Activated T-cell treated with anti-CD3 and anti-CD28 coated beads, Interleukin-2, amount 50 U/mL, for 4 hours (primary cell): ENCODE results near the gene DDTL. TPM values are rescaled to one million over a fixed set of nuclear protein-coding genes. Genes with fewer than 3 reads are reported as not detected.
"Not testable (repeated sequence)": the region's sequence is repeated elsewhere in the genome, so short reads cannot be mapped to it uniquely, and the experiment has no call there.

ENCODE experiments used
- ATAC-seq, 2 donors: fragments of 200-7000 bp; cut with Tn5 transposase; one replicate each; pipeline ENCODE4 v1.10.0; 2021
- DNase-seq: peaks from one replicate; pipeline ENCODE4 v3.0.0-alpha.2; 2020
- H3K27me3 Mint-ChIP-seq: one replicate; pipeline ENCODE4 v1.8.0; 2021; ENCODE audit warnings: low read depth, mixed read lengths
- H3K36me3 Mint-ChIP-seq: one replicate; pipeline ENCODE4 v1.8.0; 2022; ENCODE audit warnings: mixed read lengths; ENCODE audit not compliant: insufficient read depth
- H3K4me1 Mint-ChIP-seq: one replicate; pipeline ENCODE4 v1.8.0; 2021; ENCODE audit warnings: low read depth, mixed read lengths
- H3K4me3 Mint-ChIP-seq: one replicate; pipeline ENCODE4 v1.8.0; 2021; ENCODE audit warnings: mild to moderate bottlenecking, moderate library complexity, mixed read lengths
- H3K9me3 Mint-ChIP-seq: one replicate; pipeline ENCODE4 v1.8.0; 2021; ENCODE audit warnings: mixed read lengths
- total RNA-seq, 3 donors: library from RNA; stranded (reverse); gene quantifications; one replicate each; pipeline ENCODE4 v1.2.1, GENCODE V29; 2021

DDTL gene
- total RNA-seq, 3 donors from 2014 or later = 2.2 to 3.0 TPM; not detected in 1

DNA sequence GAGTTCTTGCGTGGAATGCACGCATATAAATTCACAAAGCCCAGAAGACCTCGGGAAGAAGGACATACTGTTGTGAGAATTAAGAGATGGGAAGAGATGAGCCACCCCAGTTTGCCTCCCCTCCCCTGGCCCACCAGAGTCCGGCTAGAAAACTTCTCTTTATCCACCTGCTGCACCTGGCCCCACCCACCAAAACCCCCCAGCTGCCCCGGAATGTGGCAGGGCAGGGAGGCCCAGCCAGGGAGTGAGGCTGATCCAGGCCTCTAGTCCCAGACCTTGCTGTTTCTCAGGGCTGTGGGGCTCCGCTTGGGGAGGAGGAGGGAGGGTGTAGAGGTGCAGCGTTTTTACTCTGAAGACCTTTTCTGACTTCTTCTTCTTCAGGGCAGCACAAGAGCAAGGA lies 13.9 kb downstream of the DDTL start:
- not testable (repeated sequence) for H3K27me3 Mint-ChIP-seq, H3K36me3 Mint-ChIP-seq, H3K9me3 Mint-ChIP-seq, H3K4me3 Mint-ChIP-seq, ATAC-seq, H3K4me1 Mint-ChIP-seq, DNase-seq

DNA sequence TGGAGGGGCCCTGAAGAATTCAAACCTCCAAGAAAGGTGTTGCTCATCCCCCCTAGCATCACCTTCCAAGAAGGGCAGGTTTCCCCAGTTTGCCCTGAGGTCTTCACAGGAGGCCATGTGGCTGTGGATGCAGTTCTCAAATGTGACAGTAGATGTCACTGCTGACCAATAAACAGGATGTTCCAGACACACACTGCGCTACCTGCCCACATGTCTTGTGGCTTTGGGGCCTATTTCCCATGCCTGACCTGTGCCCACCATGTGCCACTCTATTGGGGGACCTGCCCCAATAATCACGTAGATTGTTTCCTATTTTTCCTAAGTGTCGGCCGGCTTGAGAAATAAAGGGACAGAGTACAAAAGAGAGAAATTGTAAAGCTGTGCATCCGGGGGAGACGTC lies 17.7 kb downstream of the DDTL start:
- peak; percentile 73 for ATAC-seq
- H3K9me3 Mint-ChIP-seq = no peaks in the 10 kb centered on the region
- H3K27me3 Mint-ChIP-seq = no peaks in the 10 kb centered on the region
- DNase-seq = no peak
- peaks cover 7% of the 10 kb centered on the region for H3K4me1 Mint-ChIP-seq
- no peaks in the 10 kb centered on the region for H3K36me3 Mint-ChIP-seq
- no peak overlapping the region for H3K4me3 Mint-ChIP-seq

DNA sequence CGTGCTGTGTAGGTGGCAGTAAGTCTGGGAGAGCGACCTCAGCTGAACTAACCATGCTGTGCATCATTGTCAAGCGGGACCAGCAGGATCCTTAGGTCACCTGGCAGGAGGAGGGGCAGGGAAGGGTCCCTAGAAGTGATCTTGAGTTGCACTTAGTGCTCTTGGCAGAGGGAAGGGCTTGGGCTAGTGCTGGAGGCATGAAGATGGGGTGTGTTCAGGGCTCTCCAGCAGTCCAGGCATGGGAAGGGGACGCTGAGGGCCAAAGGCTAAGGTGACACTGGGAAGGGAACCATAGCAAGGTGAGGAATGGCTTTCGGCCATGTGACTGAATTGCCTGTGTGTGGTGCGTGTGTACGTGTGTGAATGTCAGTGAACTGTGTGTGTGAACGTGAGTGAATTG lies 19.4 kb downstream of the DDTL start:
- not testable (repeated sequence) for DNase-seq, H3K9me3 Mint-ChIP-seq, H3K27me3 Mint-ChIP-seq, H3K4me3 Mint-ChIP-seq, H3K36me3 Mint-ChIP-seq, ATAC-seq, H3K4me1 Mint-ChIP-seq

DNA sequence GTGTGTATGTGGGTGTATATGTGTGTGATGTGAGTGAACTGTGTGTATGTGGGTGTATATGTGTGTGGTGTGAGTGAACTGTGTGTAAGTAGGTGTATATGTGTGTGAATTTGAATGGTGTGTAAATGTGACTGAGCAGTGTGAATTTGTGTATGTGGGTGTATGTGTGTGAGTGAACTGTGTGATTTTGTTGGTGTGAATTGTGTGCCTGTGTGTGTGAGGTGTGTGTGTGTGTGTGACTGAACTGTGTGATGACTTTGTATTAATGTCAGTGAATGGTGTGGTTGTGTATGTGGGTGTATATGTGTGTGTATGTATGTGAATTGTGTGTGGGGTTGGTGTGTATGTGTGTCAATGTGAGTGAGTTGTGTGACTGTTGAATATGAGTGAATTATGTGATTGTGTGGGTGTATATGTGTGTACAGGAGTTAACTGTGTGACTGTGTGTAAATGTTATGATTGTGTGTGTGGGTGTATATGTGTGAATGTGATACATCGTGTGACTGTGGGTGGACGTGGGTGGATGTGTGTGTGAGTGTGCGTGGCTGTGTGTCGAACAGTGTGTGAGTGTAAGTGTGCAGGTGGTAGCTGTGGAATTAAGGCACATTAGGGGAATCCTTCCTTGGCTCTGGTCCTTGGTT lies 20.0 kb downstream of the DDTL start:
- not testable (repeated sequence) for H3K4me3 Mint-ChIP-seq, H3K4me1 Mint-ChIP-seq, ATAC-seq, H3K36me3 Mint-ChIP-seq, H3K27me3 Mint-ChIP-seq, H3K9me3 Mint-ChIP-seq, DNase-seq

DNA sequence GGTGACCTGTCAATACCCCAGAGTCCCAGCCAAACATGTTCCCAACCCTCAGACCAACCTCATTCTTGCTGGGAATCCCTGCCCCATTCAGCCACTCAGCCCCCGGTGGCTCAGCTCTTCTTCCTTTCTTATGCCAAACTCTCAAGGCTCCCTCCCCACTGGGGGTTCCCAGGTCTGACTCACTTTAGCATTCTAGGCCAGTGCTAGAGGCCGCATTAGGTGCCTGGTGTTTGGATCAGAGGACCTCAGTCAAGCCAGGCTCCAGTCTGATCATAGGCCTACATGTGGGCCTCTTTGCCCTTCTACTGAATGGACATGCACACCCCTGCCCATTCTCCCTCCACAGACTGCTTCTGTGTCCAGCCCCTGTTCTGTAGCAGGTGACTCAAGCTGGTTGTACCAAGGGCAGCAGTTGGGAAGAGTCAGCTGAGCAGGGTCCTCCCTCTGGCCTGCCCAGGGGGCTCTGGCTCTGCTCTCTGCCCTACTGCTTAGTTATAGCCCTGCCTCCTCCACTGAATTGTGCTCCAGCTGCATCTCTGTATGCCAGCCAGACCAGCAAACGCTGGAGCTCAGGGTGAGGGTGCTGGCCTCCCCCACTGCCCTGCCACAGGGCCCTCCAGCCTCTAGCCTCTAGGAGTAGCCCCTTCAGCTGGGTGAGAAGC lies 23.0 kb downstream of the DDTL start:
- not testable (repeated sequence) for DNase-seq, H3K9me3 Mint-ChIP-seq, H3K36me3 Mint-ChIP-seq, H3K4me1 Mint-ChIP-seq, ATAC-seq, H3K27me3 Mint-ChIP-seq, H3K4me3 Mint-ChIP-seq

DNA sequence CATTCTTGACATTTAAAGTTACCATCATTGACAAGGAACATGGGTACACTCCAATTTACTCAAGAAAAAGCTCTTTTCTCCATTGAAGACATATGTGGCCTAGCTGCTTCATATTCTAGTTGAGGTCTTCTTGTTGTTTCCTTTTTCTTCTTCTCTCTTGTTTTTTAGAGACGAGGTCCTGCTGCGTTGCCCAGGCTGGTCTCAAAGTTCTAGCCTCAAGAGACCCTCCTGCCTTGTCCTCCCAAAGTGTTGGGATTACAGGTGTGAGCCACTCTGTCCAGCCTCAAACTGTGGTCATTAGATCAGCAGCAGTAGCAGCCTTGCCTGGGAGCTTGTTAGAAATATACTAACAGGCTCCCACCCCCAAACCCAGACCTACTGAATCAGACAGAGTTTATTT lies 26.4 kb downstream of the DDTL start:
- not testable (repeated sequence) for H3K27me3 Mint-ChIP-seq, H3K9me3 Mint-ChIP-seq, ATAC-seq, H3K36me3 Mint-ChIP-seq, DNase-seq, H3K4me1 Mint-ChIP-seq, H3K4me3 Mint-ChIP-seq

DNA sequence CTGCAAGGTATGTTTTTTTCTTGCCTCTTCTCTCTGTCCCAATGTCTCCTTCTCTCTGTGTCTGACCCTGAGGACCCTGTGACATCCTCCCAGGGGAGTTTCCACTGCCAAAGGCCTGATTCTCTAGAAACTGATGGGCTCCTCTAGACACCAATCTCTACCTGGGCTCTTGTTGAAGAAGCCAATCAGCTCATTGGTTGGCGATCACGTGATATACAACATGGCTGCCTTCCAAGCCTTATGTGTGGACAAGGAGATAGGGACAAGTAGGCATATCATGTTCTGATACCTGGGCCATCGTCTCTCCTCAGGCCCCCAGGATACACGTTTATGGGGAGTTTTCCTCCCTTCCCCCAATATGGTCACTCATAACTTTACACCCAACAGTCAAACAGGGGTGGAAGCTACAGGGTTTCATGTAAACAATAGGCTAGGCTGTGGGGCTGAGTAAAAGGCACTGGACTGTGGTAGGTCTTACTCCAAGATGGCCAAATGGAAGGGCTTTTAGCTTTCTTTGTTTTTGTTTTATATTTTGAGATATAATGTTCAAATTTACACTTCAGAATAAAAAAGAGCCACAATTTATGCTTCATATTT lies 27.0 kb downstream of the DDTL start:
- not testable (repeated sequence) for H3K4me1 Mint-ChIP-seq, H3K36me3 Mint-ChIP-seq, ATAC-seq, H3K4me3 Mint-ChIP-seq, DNase-seq, H3K27me3 Mint-ChIP-seq, H3K9me3 Mint-ChIP-seq

DNA sequence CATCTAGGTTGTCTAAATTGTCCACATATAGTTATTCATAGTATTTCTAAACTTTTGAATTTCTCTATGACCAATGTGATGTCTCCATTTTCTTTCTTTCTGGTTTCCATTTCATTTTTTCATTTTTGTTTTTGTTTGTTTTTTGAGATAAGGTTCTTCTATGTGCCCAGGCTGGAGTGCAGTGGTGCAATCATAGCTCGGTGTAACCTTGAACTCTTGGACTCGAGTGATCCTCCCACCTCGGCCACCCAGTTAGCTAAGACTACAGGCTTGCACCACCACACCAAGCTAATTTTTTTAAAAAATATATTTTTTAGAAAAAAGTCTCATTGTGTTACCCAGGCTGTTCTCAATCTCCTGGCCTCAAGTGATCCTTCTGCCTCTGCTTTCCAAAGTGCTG lies 30.4 kb downstream of the DDTL start:
- H3K9me3 Mint-ChIP-seq = no peaks in the 10 kb centered on the region
- H3K36me3 Mint-ChIP-seq = no peaks in the 10 kb centered on the region
- no peak overlapping the region for H3K4me3 Mint-ChIP-seq
- DNase-seq (no peak), ATAC-seq (no peak)
- no peaks in the 10 kb centered on the region for H3K27me3 Mint-ChIP-seq
- no peaks in the 10 kb centered on the region for H3K4me1 Mint-ChIP-seq

DNA sequence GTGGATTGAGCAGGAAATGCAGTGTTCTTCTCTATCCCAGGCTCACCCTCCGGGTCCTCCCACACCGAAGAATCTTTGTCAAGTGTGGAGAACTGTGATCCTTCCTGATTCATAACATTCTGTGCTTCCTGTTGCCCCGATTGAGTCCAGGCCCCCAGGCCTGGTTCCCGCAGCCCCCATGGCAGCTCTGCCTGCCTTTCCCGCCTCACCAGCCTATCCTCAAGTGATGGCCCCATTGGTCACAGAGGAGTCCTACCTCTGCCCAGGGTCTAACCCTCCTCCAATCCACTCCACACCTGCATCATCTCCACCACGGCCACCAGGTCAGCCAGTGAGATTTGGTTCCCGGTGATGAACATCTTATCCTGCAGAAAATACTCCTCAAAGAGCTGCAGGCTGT lies 33.1 kb downstream of the DDTL start:
- H3K36me3 Mint-ChIP-seq, DNase-seq, H3K9me3 Mint-ChIP-seq, H3K4me1 Mint-ChIP-seq, H3K27me3 Mint-ChIP-seq, ATAC-seq, H3K4me3 Mint-ChIP-seq: not testable (repeated sequence)

DNA sequence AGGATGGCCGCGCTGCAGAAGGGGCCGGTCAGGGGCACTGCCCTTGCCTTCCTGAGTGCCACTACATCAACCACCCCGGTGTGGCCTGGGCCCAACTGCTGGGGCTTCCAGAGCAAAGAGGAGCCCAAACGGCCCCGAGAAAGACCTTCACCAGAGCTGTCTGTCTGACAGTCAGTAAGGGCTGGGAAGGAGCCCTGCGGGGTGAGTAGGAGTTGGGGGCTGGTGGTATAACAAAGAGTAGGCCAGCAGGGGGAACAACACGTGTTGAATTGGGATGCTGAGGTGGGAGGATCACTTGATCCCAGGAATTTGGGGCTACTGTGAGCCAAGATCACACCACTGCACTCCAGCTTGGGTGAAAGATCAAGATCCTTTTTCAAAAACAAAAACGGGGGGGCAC lies 34.6 kb downstream of the DDTL start:
- no peaks in the 10 kb centered on the region for H3K9me3 Mint-ChIP-seq
- DNase-seq (no peak), ATAC-seq (no peak)

DNA sequence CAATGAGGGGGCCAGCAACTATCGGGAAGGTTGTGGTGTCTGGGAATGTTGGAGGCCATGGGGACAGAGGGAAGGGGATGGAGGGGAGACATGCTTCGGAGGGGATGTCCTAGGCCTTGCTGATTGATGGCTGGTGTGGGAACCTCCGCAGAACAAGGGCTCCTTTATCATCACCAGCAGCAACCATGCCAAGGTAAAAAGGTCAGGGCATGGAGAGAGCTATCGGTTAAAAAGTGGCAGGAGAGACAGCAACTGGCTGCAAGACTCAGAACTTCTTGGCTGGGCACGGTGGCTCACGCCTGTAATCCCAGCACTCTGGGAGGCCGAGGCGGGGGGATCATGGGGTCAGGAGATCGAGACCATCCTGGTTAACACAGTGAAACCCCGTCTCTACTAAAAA lies 35.6 kb downstream of the DDTL start:
- Mint-ChIP-seq H3K27me3 (no peaks in the 10 kb centered on the region), H3K4me1 (no peaks in the 10 kb centered on the region), H3K4me3 (no peak overlapping the region), H3K36me3 (no peaks in the 10 kb centered on the region), H3K9me3 (no peaks in the 10 kb centered on the region)
- ATAC-seq (no peak), DNase-seq (no peak)

More for the DNA sequence above, 34.6 kb downstream of the DDTL start:
- H3K4me3 Mint-ChIP-seq = no peak overlapping the region
- H3K4me1 Mint-ChIP-seq = no peaks in the 10 kb centered on the region
- no peaks in the 10 kb centered on the region for H3K36me3 Mint-ChIP-seq
- no peaks in the 10 kb centered on the region for H3K27me3 Mint-ChIP-seq

DNA sequence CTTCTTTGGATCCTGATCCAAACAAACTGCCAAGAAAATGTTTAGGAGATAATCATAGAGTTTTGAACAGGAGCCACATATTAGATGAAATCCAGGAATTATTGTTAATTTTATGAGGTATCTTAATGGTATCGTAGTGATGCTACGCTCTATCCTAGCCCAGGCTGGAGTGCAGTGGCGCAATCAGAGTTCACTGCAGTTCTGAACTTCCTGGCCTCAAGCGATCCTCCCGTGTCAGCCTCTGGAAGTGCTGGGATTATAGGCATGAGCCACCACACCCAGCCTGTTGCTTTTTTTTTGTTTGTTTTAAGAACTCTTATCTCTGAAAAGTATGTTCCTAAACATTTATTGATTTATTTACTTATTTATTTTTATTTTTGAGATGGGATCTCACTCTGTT lies 36.2 kb downstream of the DDTL start:
- H3K9me3 Mint-ChIP-seq = no peaks in the 10 kb centered on the region
- ATAC-seq = no peak
- no peak for DNase-seq
- H3K4me3 Mint-ChIP-seq = no peak overlapping the region
- H3K36me3 Mint-ChIP-seq = no peaks in the 10 kb centered on the region
- no peaks in the 10 kb centered on the region for H3K4me1 Mint-ChIP-seq
- no peaks in the 10 kb centered on the region for H3K27me3 Mint-ChIP-seq

DNA sequence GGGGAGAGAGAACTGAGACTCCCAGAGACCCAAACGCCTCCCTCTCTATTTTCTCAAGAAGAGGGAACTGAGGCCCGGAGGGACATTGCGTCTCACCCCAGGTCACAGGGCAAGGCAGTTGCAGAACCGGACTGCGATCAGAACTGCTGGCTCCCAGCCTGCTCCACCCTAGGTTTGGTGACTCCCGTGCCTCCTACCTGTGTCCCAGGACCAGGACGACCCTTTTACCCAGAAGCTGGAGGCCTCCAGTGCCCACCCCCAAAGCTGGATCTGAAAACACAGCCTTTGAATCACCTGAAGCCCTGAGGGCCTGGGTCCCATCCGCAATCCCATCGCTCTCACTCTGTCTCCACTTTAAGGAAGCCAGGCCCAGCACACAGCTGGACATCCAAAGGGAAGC lies 37.2 kb downstream of the DDTL start:
- H3K4me3 Mint-ChIP-seq = no peak overlapping the region
- no peaks in the 10 kb centered on the region for H3K9me3 Mint-ChIP-seq
- no peak for DNase-seq
- H3K36me3 Mint-ChIP-seq = no peaks in the 10 kb centered on the region
- H3K27me3 Mint-ChIP-seq = no peaks in the 10 kb centered on the region
- no peak for ATAC-seq
- no peaks in the 10 kb centered on the region for H3K4me1 Mint-ChIP-seq

DNA sequence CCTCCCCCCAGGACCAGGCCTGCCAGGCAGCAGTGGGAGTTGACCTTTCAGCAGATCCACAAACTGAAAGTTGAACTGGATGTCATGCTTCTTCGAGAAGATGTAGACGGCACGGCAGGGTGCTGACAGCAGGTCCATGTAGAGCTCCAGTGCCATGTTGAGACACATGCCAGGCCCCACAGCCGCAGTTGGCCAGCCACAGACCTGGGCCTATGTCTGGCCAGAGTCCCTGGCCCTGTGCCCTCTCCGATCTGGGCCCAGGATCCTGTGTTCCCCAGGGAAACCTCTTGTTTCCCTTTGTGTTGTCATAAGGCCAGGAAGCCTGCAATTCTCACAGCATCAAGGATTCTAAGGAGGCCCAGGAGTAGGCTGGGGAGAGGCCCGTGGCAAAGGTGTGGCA lies 38.5 kb downstream of the DDTL start, which contains the start of gene GSTT4:
Gene GSTT4 (minus strand): TSS at position 253 of the 400 bp plus-strand sequence. CDS start 97 bp downstream, at position 156.
- DNase-seq (no peak), ATAC-seq (no peak)
- H3K4me1 Mint-ChIP-seq = peaks cover under 1% of the 10 kb centered on the region
- H3K4me3 Mint-ChIP-seq = no peak within 1 kb of the TSS
- no peaks in the 10 kb centered on the region for H3K27me3 Mint-ChIP-seq
- H3K36me3 Mint-ChIP-seq = no peaks in the 10 kb centered on the region
- no peaks in the 10 kb centered on the region for H3K9me3 Mint-ChIP-seq
